Measurements from ENCODE around the gene ZBTB7C.

Gene ZBTB7C

DNA sequence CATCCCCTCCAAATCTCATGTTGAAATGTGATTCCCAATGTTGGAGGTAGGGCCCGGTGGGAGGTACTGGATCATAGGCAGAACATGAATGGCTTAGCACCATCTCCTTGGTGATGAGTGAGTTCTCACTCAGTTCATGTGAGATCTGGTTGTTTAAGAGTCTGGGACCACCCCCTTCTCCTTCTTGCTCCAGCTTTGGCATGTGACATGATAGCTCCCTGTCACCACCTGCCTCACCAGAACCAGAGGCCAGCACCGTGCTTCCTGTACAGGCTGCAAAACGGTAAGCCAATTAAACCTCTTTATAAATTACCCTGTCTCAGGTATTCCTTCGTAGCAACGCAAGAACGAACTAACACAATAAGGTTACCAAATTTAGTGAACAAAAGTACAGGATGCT lies 95.4 kb downstream of the ZBTB7C start:
- no peak overlapping the region for H3K4me2 ChIP-seq (ENCODE audit: insufficient read depth, low read length)
- ATAC-seq (ENCODE audit: insufficient read depth, low read depth) = no peak
- no peaks in the 10 kb centered on the region for H3K36me3 ChIP-seq (ENCODE audit: insufficient read depth, low read length)
- no peaks in the 10 kb centered on the region for H3K9me3 ChIP-seq (ENCODE audit: insufficient read depth, low read length, severe bottlenecking)
- no peak overlapping the region for H3K27ac ChIP-seq (ENCODE audit: low read length)
- no peaks in the 10 kb centered on the region for H3K79me2 ChIP-seq (ENCODE audit: insufficient read depth, low read length)
- no peaks in the 10 kb centered on the region for H3K4me1 ChIP-seq (ENCODE audit: insufficient read depth, low read length)
- no peak overlapping the region for H2AFZ ChIP-seq (ENCODE audit: low read depth, low read length)
- H4K20me1 ChIP-seq (ENCODE audit: insufficient read depth, low read length) = peaks cover 3% of the 10 kb centered on the region; the same call in 1 of the 2 replicates
- no peak overlapping the region for H3K4me3 ChIP-seq (ENCODE audit: low read depth in 1 of 2, low read length in 2 of 2)
- no peak for TF ChIP-seq EZH2 (IDR thresholded peaks at IDR 0.05; ENCODE audit: borderline replicate concordance, low read depth, low read length, severe bottlenecking)
- TF ChIP-seq, protein P1, sequence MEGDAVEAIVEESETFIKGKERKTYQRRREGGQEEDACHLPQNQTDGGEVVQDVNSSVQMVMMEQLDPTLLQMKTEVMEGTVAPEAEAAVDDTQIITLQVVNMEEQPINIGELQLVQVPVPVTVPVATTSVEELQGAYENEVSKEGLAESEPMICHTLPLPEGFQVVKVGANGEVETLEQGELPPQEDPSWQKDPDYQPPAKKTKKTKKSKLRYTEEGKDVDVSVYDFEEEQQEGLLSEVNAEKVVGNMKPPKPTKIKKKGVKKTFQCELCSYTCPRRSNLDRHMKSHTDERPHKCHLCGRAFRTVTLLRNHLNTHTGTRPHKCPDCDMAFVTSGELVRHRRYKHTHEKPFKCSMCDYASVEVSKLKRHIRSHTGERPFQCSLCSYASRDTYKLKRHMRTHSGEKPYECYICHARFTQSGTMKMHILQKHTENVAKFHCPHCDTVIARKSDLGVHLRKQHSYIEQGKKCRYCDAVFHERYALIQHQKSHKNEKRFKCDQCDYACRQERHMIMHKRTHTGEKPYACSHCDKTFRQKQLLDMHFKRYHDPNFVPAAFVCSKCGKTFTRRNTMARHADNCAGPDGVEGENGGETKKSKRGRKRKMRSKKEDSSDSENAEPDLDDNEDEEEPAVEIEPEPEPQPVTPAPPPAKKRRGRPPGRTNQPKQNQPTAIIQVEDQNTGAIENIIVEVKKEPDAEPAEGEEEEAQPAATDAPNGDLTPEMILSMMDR (IDR thresholded peaks at IDR 0.05; ENCODE audit: borderline replicate concordance, extremely low read depth, low read length, poor library complexity, severe bottlenecking) = no peak
- peaks cover 12% of the 10 kb centered on the region for H3K27me3 ChIP-seq (ENCODE audit: insufficient read depth, low read length, poor library complexity)
- DNase-seq = no peak
- H3K9ac ChIP-seq (ENCODE audit: low read depth, low read length) = no peak overlapping the region

DNA sequence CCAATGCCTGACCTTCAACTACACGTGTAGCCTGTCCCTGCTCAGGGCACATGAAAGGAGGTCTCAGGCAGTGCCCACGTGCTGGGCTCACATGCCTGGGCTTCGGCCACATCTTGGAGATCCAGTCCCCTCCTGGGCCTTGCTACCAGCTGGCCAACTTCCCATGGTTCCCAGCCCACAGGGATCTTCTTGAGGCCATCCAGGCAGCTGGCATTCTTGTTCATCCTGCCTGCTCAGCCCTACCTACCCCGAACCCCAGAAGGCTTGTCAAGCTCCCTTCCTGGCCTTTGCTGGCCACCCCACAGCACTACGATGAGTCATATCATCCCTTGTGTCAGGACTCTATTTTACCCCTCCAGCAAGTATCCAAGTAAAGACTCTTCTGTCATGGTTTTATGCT lies 97.1 kb downstream of the ZBTB7C start:
- H2AFZ ChIP-seq (ENCODE audit: low read depth, low read length) = no peak overlapping the region

GRCh38 chr18:48310999-48311398 lies 98.2 kb downstream of the ZBTB7C start:
- no peaks in the 10 kb centered on the region for H3K79me2 ChIP-seq (ENCODE audit: insufficient read depth, low read length)

More for the DNA sequence above, 97.1 kb downstream of the ZBTB7C start:
- peaks cover 12% of the 10 kb centered on the region for H3K27me3 ChIP-seq (ENCODE audit: insufficient read depth, low read length, poor library complexity)
- no peaks in the 10 kb centered on the region for H3K9me3 ChIP-seq (ENCODE audit: insufficient read depth, low read length, severe bottlenecking)
- H3K4me2 ChIP-seq (ENCODE audit: insufficient read depth, low read length) = no peak overlapping the region
- H3K4me3 ChIP-seq (ENCODE audit: low read depth in 1 of 2, low read length in 2 of 2) = no peak overlapping the region
- H3K79me2 ChIP-seq (ENCODE audit: insufficient read depth, low read length) = no peaks in the 10 kb centered on the region
- H4K20me1 ChIP-seq (ENCODE audit: insufficient read depth, low read length) = no peaks in the 10 kb centered on the region; the same call in 1 of the 2 replicates
- H3K9ac ChIP-seq (ENCODE audit: low read depth, low read length) = no peak overlapping the region
- no peak overlapping the region for H3K27ac ChIP-seq (ENCODE audit: low read length)
- DNase-seq = no peak
- no peaks in the 10 kb centered on the region for H3K4me1 ChIP-seq (ENCODE audit: insufficient read depth, low read length)
- TF ChIP-seq, protein P1 (IDR thresholded peaks at IDR 0.05; ENCODE audit: borderline replicate concordance, extremely low read depth, low read length, poor library complexity, severe bottlenecking) = no peak
- TF ChIP-seq EZH2 (IDR thresholded peaks at IDR 0.05; ENCODE audit: borderline replicate concordance, low read depth, low read length, severe bottlenecking) = no peak
- no peak for ATAC-seq (ENCODE audit: insufficient read depth, low read depth)
- no peaks in the 10 kb centered on the region for H3K36me3 ChIP-seq (ENCODE audit: insufficient read depth, low read length)

More at GRCh38 chr18:48310999-48311398, 98.2 kb downstream of the ZBTB7C start:
- H3K4me3 ChIP-seq (ENCODE audit: low read depth in 1 of 2, low read length in 2 of 2) = no peak overlapping the region
- DNase-seq (no peak), ATAC-seq (ENCODE audit: insufficient read depth, low read depth) (no peak)
- no peak overlapping the region for H3K4me2 ChIP-seq (ENCODE audit: insufficient read depth, low read length)
- TF ChIP-seq EZH2 (IDR thresholded peaks at IDR 0.05; ENCODE audit: borderline replicate concordance, low read depth, low read length, severe bottlenecking) = no peak
- TF ChIP-seq, protein P1 (IDR thresholded peaks at IDR 0.05; ENCODE audit: borderline replicate concordance, extremely low read depth, low read length, poor library complexity, severe bottlenecking) = no peak
- H3K27me3 ChIP-seq (ENCODE audit: insufficient read depth, low read length, poor library complexity) = peaks cover 12% of the 10 kb centered on the region
- no peaks in the 10 kb centered on the region for H3K9me3 ChIP-seq (ENCODE audit: insufficient read depth, low read length, severe bottlenecking)
- H3K9ac ChIP-seq (ENCODE audit: low read depth, low read length) = no peak overlapping the region
- no peak overlapping the region for H3K27ac ChIP-seq (ENCODE audit: low read length)
- no peak overlapping the region for H2AFZ ChIP-seq (ENCODE audit: low read depth, low read length)
- no peaks in the 10 kb centered on the region; the same call in 1 of the 2 replicates for H4K20me1 ChIP-seq (ENCODE audit: insufficient read depth, low read length)
- no peaks in the 10 kb centered on the region for H3K4me1 ChIP-seq (ENCODE audit: insufficient read depth, low read length)
- H3K36me3 ChIP-seq (ENCODE audit: insufficient read depth, low read length) = no peaks in the 10 kb centered on the region
